HEK293 (cell line): Measurements from ENCODE around the gene SLC33A1.
A peak's percentile ranks its signal among the peaks of the same experiment; 100 is the strongest.
"Not testable (repeated sequence)": the region's sequence is repeated elsewhere in the genome, so short reads cannot be mapped to it uniquely, and the experiment has no call there.

Experiments used
- CTCF ChIA-PET: fragments of 350-600 bp; formaldehyde crosslinking; extraction: SDS; loops from one replicate; lab custom pipeline; 2021; ENCODE audit warnings: antibody characterized with exemption; lab: Yijun Ruan, JAX
- POLR2A ChIA-PET: fragments of 300-600 bp; formaldehyde crosslinking; extraction: SDS; loops from one replicate; lab custom pipeline; 2020; ENCODE audit warnings: antibody characterized with exemption, inconsistent platforms; lab: Yijun Ruan, JAX
- H3K27ac ChIP-seq: fragments of 200-500 bp; sonication (Bioruptor generic); 2 replicates; pipeline ENCODE4 v1.5.1; 2014; ENCODE audit warnings: low read depth, low read length, control low read depth, inconsistent platforms; ENCODE audit errors: extremely low read depth
- H3K36me3 ChIP-seq, 2 experiments: fragments of 200-500 bp in 1 of 2; sonication (Bioruptor generic) in 1 of 2; 1 replicate in 1 of 2; 2 replicates in 1 of 2; pipeline ENCODE4 v1.5.1; 2014 to 2017; ENCODE audit warnings: inconsistent platforms in 2 of 2, low read length in 2 of 2; ENCODE audit not compliant: control insufficient read depth in 2 of 2, insufficient read depth in 1 of 2
- H3K4me1 ChIP-seq: fragments of 200-500 bp; sonication (Bioruptor generic); 2 replicates; pipeline ENCODE4 v1.5.1; 2014; ENCODE audit warnings: mild to moderate bottlenecking, low read length, inconsistent platforms; ENCODE audit not compliant: control insufficient read depth, insufficient read depth
- H3K4me3 ChIP-seq: 2 replicates; pipeline ENCODE4 v1.5.1; 2011; ENCODE audit warnings: low read depth, mild to moderate bottlenecking, control low read depth, low read length, moderate library complexity
- H3K9me3 ChIP-seq: fragments of 200-500 bp; sonication (Bioruptor generic); 2 replicates; pipeline ENCODE4 v1.5.1; 2014; ENCODE audit warnings: low read depth, low read length, inconsistent platforms; ENCODE audit not compliant: control insufficient read depth, insufficient read depth
- CTCF ChIP-seq: fragments of 450-650 bp; formaldehyde crosslinking; IDR thresholded peaks from 2 replicates; pipeline ENCODE4 v1.5.1; 2016; ENCODE audit warnings: missing biosample characterization, missing genetic modification characterization
- GLI2 ChIP-seq: fragments of 450-650 bp; formaldehyde crosslinking; IDR thresholded peaks from 2 replicates; pipeline ENCODE4; 2017; ENCODE audit warnings: missing biosample characterization, missing genetic modification characterization, low read depth, borderline replicate concordance
- GLIS2 ChIP-seq: fragments of 450-650 bp; formaldehyde crosslinking; IDR thresholded peaks from 2 replicates; pipeline ENCODE4 v1.5.1; 2016; ENCODE audit warnings: missing biosample characterization, missing genetic modification characterization
- WT1 ChIP-seq: fragments of 450-650 bp; formaldehyde crosslinking; IDR thresholded peaks from 2 replicates; pipeline ENCODE4 v1.5.1; 2016; ENCODE audit warnings: missing biosample characterization, missing genetic modification characterization
- YY1 ChIP-seq: fragments of 450-650 bp; formaldehyde crosslinking; IDR thresholded peaks from 2 replicates; pipeline ENCODE4 v1.5.1; 2018; ENCODE audit warnings: missing biosample characterization, missing genetic modification characterization
- ZBTB17 ChIP-seq: fragments of 450-650 bp; formaldehyde crosslinking; IDR thresholded peaks from 2 replicates; pipeline ENCODE4 v1.5.1; 2016; ENCODE audit warnings: missing biosample characterization, missing genetic modification characterization
- ZBTB6 ChIP-seq: fragments of 450-650 bp; formaldehyde crosslinking; IDR thresholded peaks from 2 replicates; pipeline ENCODE4 v1.5.1; 2017; ENCODE audit warnings: missing biosample characterization, missing genetic modification characterization
- ZEB2 ChIP-seq: fragments of 450-650 bp; formaldehyde crosslinking; IDR thresholded peaks from 2 replicates; pipeline ENCODE4 v1.5.1; 2016; ENCODE audit warnings: missing biosample characterization, missing genetic modification characterization
- ZFHX2 ChIP-seq: fragments of 450-650 bp; formaldehyde crosslinking; conservative IDR thresholded peaks from 2 replicates; pipeline ENCODE4 v1.5.1; 2016; ENCODE audit warnings: missing biosample characterization, missing genetic modification characterization
- ZNF16 ChIP-seq: fragments of 450-650 bp; formaldehyde crosslinking; IDR thresholded peaks from 2 replicates; pipeline ENCODE4 v1.5.1; 2016; ENCODE audit warnings: low read depth, missing biosample characterization, missing genetic modification characterization
- ZNF174 ChIP-seq: fragments of 450-650 bp; formaldehyde crosslinking; IDR thresholded peaks from 2 replicates; pipeline ENCODE4 v1.5.0; 2017; ENCODE audit warnings: missing biosample characterization, mild to moderate bottlenecking, missing genetic modification characterization
- ZNF292 ChIP-seq: fragments of 450-650 bp; formaldehyde crosslinking; IDR thresholded peaks from 2 replicates; pipeline ENCODE4 v1.5.1; 2016; ENCODE audit warnings: low read depth, missing biosample characterization, missing genetic modification characterization, borderline replicate concordance
- ZNF335 ChIP-seq: fragments of 450-650 bp; formaldehyde crosslinking; conservative IDR thresholded peaks from 2 replicates; pipeline ENCODE4 v1.5.1; 2016; ENCODE audit warnings: missing biosample characterization, missing genetic modification characterization
- ZNF354C ChIP-seq: fragments of 450-650 bp; formaldehyde crosslinking; IDR thresholded peaks from 2 replicates; pipeline ENCODE4 v1.5.1; 2016; ENCODE audit warnings: missing biosample characterization, missing genetic modification characterization, low read depth, borderline replicate concordance
- ZNF449 ChIP-seq: fragments of 450-650 bp; formaldehyde crosslinking; IDR thresholded peaks from 2 replicates; pipeline ENCODE4 v1.5.1; 2017; ENCODE audit warnings: missing biosample characterization, mild to moderate bottlenecking, missing genetic modification characterization, moderate library complexity
- ZNF521 ChIP-seq: fragments of 450-650 bp; formaldehyde crosslinking; IDR thresholded peaks from 2 replicates; pipeline ENCODE4 v1.5.1; 2017; ENCODE audit warnings: missing biosample characterization, mild to moderate bottlenecking, missing genetic modification characterization
- ZNF610 ChIP-seq: fragments of 450-650 bp; formaldehyde crosslinking; IDR thresholded peaks from 2 replicates; pipeline ENCODE4 v1.5.1; 2016; ENCODE audit warnings: missing biosample characterization, missing genetic modification characterization, borderline replicate concordance
- ZNF704 ChIP-seq: fragments of 450-650 bp; formaldehyde crosslinking; IDR thresholded peaks from 2 replicates; pipeline ENCODE4 v1.5.1; 2016; ENCODE audit warnings: missing biosample characterization, missing genetic modification characterization
- TF ChIP-seq, protein P1 (sequence below): fragments of 450-650 bp; formaldehyde crosslinking; IDR thresholded peaks from 2 replicates; pipeline ENCODE4 v1.5.1; 2016; ENCODE audit warnings: missing biosample characterization, missing genetic modification characterization

Gene SLC33A1

DNA sequence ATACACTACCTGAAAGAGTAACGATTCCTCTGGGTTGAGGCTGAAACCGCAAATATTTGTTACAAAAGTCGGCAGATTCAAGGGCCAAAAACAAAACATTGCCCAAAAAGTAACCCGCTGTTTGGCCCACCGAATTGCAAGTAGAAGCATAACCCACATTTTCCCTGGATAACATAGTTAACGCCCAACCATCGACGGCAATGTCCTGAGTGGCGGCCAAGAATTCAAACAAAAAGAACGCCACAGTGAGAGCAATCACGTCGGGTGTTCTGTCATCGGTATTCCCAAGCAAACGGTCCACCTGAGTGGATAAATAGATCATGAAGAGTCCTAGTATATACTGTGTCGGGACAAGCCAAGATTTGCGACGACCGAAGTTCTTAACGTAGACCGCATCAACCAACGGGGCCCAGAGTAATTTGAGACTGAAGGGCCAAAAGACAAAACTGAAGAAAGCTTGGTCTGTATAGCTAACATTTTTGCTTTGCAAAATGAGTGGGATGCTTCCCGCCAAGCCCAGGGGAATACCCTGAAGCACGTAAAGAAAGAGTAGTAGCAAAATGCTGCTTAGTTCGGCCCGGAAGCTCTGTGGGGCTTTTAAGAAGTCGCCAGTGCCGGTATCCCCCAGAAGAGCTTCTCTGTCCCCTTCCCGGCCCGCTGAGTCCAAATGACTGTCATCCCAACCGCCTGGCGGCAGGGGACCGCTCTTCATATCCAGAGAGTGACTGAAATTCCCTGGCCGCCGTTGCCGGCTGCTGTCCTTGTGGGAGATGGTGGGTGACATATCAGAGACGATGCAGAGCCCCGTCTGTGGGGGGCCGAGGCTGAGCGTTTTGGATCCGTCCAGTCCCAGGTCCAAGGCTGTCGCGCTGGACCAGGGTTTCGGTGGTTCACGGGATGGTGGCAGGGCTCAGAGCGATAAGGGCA is 750 bp downstream of the SLC33A1 start:
- CTCF ChIA-PET: interaction anchor here (0.8 to 2.4 kb wide), 2 partner anchors 17 to 47 kb away, joined by 3 to 9 read pairs; partner anchors contain the start of genes C3orf33 and GMPS
- peak overlapping the region; percentile 99 for H3K4me3 ChIP-seq
- peak overlapping the region; percentile 70 for H3K27ac ChIP-seq
- peaks cover 0 to 7% of the 10 kb centered on the region in 2 experiments; a peak in 2 of 3 replicates for H3K36me3 ChIP-seq
- no peaks in the 10 kb centered on the region for H3K9me3 ChIP-seq
- TF ChIP-seq ZNF704 (tag by site-specific recombination) (no peak), ZNF174 (tag by site-specific recombination) (no peak), GLI2 (no peak), ZNF449 (tag by site-specific recombination) (peak; percentile 91), ZBTB17 (tag by site-specific recombination) (peak; percentile 45; the same call in 1 of the 2 replicates), WT1 (tag by site-specific recombination) (no peak), ZBTB6 (tag by site-specific recombination) (no peak), YY1 (tag by site-specific recombination) (no peak), ZNF292 (tag by site-specific recombination) (no peak), CTCF (tag by site-specific recombination) (0 out of 2 replicates have a peak, but pooled peaks have one; percentile 22)
- TF ChIP-seq, all 188 proteins: peak for 3
- no peaks in the 10 kb centered on the region for H3K4me1 ChIP-seq
- POLR2A ChIA-PET: interaction anchor here (0.6 to 2.5 kb wide), 5 partner anchors 11 to 70 kb away, joined by 3 to 24 read pairs (median 9); partner anchors contain the start of genes C3orf33 and GMPS

GRCh38 chr3:155852341-155852740 is 1.9 kb downstream of the SLC33A1 start:
- Histone ChIP-seq H3K9me3 (no peaks in the 10 kb centered on the region), H3K4me1 (no peaks in the 10 kb centered on the region), H3K4me3 (peak overlapping the region; percentile 99)
- ChIA-PET POLR2A (interaction anchor here (2.2 to 2.5 kb wide), 2 partner anchors 17 to 46 kb away, joined by 12 to 24 read pairs; partner anchors contain the start of genes C3orf33 and GMPS), CTCF (interaction anchor here (2.4 kb wide), 1 partner anchor 46 kb away, joined by 9 read pairs; the partner anchor contains the start of gene C3orf33)
- TF ChIP-seq ZNF521 (tag by site-specific recombination) (no peak), ZFHX2 (tag by site-specific recombination) (no peak), ZEB2 (tag by site-specific recombination) (no peak), GLIS2 (tag by site-specific recombination) (no peak), ZNF16 (tag by site-specific recombination) (no peak), ZNF354C (tag by site-specific recombination) (no peak), ZNF610 (no peak), ZNF335 (tag by site-specific recombination) (no peak)
- TF ChIP-seq, protein P1, sequence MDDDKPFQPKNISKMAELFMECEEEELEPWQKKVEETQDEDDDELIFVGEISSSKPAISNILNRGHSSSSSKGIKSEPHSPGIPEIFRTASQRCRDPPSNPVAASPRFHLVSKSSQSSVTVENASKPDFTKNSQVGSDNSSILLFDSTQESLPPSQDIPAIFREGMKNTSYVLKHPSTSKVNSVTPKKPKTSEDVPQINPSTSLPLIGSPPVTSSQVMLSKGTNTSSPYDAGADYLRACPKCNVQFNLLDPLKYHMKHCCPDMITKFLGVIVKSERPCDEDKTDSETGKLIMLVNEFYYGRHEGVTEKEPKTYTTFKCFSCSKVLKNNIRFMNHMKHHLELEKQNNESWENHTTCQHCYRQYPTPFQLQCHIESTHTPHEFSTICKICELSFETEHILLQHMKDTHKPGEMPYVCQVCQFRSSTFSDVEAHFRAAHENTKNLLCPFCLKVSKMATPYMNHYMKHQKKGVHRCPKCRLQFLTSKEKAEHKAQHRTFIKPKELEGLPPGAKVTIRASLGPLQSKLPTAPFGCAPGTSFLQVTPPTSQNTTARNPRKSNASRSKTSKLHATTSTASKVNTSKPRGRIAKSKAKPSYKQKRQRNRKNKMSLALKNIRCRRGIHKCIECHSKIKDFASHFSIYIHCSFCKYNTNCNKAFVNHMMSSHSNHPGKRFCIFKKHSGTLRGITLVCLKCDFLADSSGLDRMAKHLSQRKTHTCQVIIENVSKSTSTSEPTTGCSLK (tag by site-specific recombination): no peak
- TF ChIP-seq, all 188 proteins: peak for 0
- Histone ChIP-seq H3K27ac (no peak overlapping the region), H3K36me3 (peaks cover 0 to 12% of the 10 kb centered on the region in 2 experiments; a peak in 2 of 3 replicates)

DNA sequence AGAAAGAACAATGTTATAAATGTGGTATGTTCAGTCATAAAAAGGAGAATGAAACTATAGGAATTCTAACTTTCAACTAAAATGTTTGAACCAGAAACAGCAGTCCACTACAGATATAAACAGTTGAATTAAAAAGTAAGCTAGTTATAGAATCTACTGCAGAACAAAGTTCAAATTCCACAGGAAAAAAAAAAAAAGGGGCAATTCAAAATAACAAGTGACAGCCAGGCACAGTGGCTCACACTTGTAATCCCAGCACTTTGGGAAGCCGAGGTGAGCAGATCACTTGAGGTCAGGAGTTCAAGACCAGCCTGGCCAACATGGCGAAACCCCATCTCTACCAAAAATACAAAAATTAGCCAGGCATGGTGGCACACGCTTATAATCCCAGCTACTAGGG is 4.8 kb downstream of the SLC33A1 start:
- POLR2A ChIA-PET, H3K4me3 ChIP-seq: not testable (repeated sequence)

More for the DNA sequence above, 4.8 kb downstream of the SLC33A1 start:
- H3K27ac ChIP-seq, H3K9me3 ChIP-seq, H3K4me1 ChIP-seq: not testable (repeated sequence)
- CTCF ChIA-PET: interaction anchor here (0.6 to 1.4 kb wide), 2 partner anchors 18 to 43 kb away, joined by 5 to 8 read pairs; partner anchors contain the start of gene C3orf33
- H3K36me3 ChIP-seq: peaks cover 0 to 12% of the 10 kb centered on the region in 2 experiments; a peak in 2 of 3 replicates
